Camera-type eye (tissue), 1 donor: Measurements from ENCODE around the gene CLEC1B. TPM values are rescaled to one million over a fixed set of nuclear protein-coding genes. Genes with fewer than 3 reads are reported as not detected.

Source experiments
- total RNA-seq: library from RNA; depleted of rRNA; stranded (reverse); fragments of >200 nt; gene quantifications from one replicate; pipeline ENCODE4 v1.2.3, GENCODE V29; 2014

CLEC1B gene
- total RNA-seq, result 1.5 TPM

DNA sequence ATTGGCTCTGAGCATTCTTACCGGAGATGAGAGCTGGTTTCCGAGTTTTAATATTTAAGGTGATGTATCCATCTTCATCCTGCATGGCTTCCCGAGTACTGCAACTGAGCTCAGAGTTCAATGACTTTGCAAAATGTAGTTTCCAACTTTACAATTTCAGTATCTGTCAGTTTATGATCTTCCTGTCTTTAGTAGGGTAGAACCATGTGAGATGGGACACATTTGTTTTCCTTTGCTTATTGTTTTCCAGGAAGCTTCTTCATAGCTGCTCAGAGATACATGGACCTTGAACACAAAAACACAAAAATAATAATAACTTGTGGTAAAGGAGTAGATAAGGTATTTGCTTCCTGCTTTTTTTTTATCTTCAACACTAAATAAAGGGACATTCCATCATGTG is at the start of gene CLEC1B:
Gene CLEC1B, minus strand, starts transcription at position 106 of the 400 bp plus-strand sequence. Its CDS starts 21 bp downstream, at position 85.

DNA sequence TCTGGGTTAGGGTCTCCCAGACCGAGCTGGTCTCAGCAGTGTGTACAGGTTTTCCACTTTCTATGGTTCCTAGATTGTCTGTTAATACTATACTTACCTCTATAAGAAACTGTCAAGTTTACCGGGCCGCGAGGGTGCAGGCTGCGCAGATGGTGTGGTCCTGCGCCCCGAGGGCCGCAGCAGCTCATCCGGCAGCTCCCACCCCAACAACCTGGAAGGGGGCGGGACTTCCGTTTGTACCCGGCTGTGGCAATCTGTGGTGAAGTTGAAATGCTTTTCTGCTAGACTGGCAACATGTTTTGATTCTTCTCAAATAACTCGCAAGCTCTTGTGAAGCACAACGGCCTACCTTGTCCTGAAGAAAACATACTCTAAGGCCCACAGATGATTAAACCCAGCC is 31.5 kb upstream of the CLEC1B start, which contains the start of gene CLEC9A:
Gene CLEC9A, plus strand, starts transcription at position 237 of the 400 bp plus-strand sequence. CDS start 22,006 bp downstream, outside the sequence.

DNA sequence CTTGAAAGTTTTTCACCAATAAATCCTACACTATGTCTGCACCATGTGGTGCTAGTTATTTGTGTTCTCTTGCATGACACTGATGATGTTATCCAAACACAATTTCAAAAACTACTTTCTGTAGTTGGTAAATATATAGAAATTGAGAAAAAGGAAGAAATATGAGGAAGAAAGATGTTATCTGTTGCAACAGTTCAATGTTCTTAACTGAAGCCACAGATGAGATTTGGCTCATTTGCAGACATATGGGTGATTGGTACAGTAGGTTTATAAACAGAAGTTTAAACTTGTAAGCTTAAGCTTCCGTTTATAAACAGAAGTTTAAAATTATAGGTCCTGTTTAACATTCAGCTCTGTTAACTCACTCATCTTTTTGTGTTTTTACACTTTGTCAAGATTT is 27.7 kb downstream of the CLEC1B start, which contains the start of gene CLEC12A:
Gene CLEC12A, plus strand, starts transcription at position 229 of the 400 bp plus-strand sequence. CDS start 188 bp downstream, outside the sequence.

Other genes with a start within 250 kb of the CLEC1B start
- 9.8 TPM for gene CD69, start 238.2 kb downstream of the CLEC1B start, total RNA-seq
- 1.1 TPM for gene KLRF1, start 171.6 kb downstream of the CLEC1B start, total RNA-seq
- 13.5 TPM for gene CLEC2B, start 129.8 kb downstream of the CLEC1B start, total RNA-seq
- not detected for gene KLRF2, start 117.6 kb downstream of the CLEC1B start, total RNA-seq
- 1.1 TPM for gene CLEC2A, start 66.8 kb downstream of the CLEC1B start, total RNA-seq
- 3.4 TPM for gene CLEC12A, start 27.7 kb downstream of the CLEC1B start, total RNA-seq
- 0.22 TPM for gene CLEC12B, start 11.5 kb upstream of the CLEC1B start, total RNA-seq
- gene CLEC9A, start 31.6 kb upstream of the CLEC1B start, total RNA-seq, result 0.27 TPM
- 3.7 TPM for gene CLEC1A, start 99.9 kb upstream of the CLEC1B start, total RNA-seq
- gene CLEC7A, start 131.1 kb upstream of the CLEC1B start, total RNA-seq, result 5.1 TPM
- gene OLR1, start 173.0 kb upstream of the CLEC1B start, total RNA-seq, result 0.60 TPM
- not detected for gene TMEM52B, start 179.9 kb upstream of the CLEC1B start, total RNA-seq
- 84.7 TPM for gene GABARAPL1, start 213.8 kb upstream of the CLEC1B start, total RNA-seq